ENCODE data around the gene HIVEP3. TPM values are rescaled to one million over a fixed set of nuclear protein-coding genes. Genes with fewer than 3 reads are reported as not detected.

HIVEP3 gene
- total RNA-seq, 2 experiments from 2014 or later = 13.2 to 13.4 TPM

GRCh38 chr1:41784531-41785274 lies 134.0 kb downstream of the HIVEP3 start:
- CTCF ChIA-PET = no interaction called here
- no peak overlapping the region for H3K4me3 Mint-ChIP-seq

GRCh38 chr1:41783189-41783639 lies 135.5 kb downstream of the HIVEP3 start:
- H3K4me1 Mint-ChIP-seq (ENCODE audit: low read depth) = peaks cover 27% of the 10 kb centered on the region
- no peak overlapping the region for H3K4me3 Mint-ChIP-seq
- DNase-seq = peak; percentile 66
- CTCF ChIA-PET = no interaction called here
- H3K36me3 Mint-ChIP-seq (ENCODE audit: low read depth) = no peaks in the 10 kb centered on the region
- intact Hi-C loops (cut with micrococcal nuclease) = loop anchor here (1.0 kb wide), 1 partner anchor 8 kb away; no protein-coding TSS in a partner anchor
- H3K27ac Mint-ChIP-seq = peak overlapping the region; percentile 28
- peaks cover 2% of the 10 kb centered on the region for H3K9me3 Mint-ChIP-seq
- H3K27me3 Mint-ChIP-seq (ENCODE audit: low read depth) = no peaks in the 10 kb centered on the region

More at GRCh38 chr1:41784531-41785274, 134.0 kb downstream of the HIVEP3 start:
- no peaks in the 10 kb centered on the region for H3K27me3 Mint-ChIP-seq (ENCODE audit: low read depth)
- intact Hi-C loops (cut with micrococcal nuclease) = no loop called here
- peaks cover 28% of the 10 kb centered on the region for H3K4me1 Mint-ChIP-seq (ENCODE audit: low read depth)
- peak overlapping the region; percentile 2 for H3K27ac Mint-ChIP-seq
- no peaks in the 10 kb centered on the region for H3K36me3 Mint-ChIP-seq (ENCODE audit: low read depth)
- peaks cover 2% of the 10 kb centered on the region for H3K9me3 Mint-ChIP-seq
- DNase-seq = no peak

- H3K27ac Mint-ChIP-seq = no peak overlapping the region
- CTCF ChIA-PET = no interaction called here
- no peak overlapping the region for H3K4me3 Mint-ChIP-seq
- DNase-seq = no peak
- no peaks in the 10 kb centered on the region for H3K36me3 Mint-ChIP-seq (ENCODE audit: low read depth)
- H3K9me3 Mint-ChIP-seq = peaks cover 2% of the 10 kb centered on the region
- H3K27me3 Mint-ChIP-seq (ENCODE audit: low read depth) = no peaks in the 10 kb centered on the region
- H3K4me1 Mint-ChIP-seq (ENCODE audit: low read depth) = peaks cover 27% of the 10 kb centered on the region
- intact Hi-C loops (cut with micrococcal nuclease) = no loop called here
Measured at GRCh38 chr1:41780916-41781315, 137.8 kb downstream of the HIVEP3 start.

GRCh38 chr1:41780322-41780721 lies 138.4 kb downstream of the HIVEP3 start:
- H3K4me3 Mint-ChIP-seq = no peak overlapping the region
- intact Hi-C loops (cut with micrococcal nuclease) = no loop called here
- no peaks in the 10 kb centered on the region for H3K27me3 Mint-ChIP-seq (ENCODE audit: low read depth)
- no peaks in the 10 kb centered on the region for H3K36me3 Mint-ChIP-seq (ENCODE audit: low read depth)
- H3K9me3 Mint-ChIP-seq = peaks cover 2% of the 10 kb centered on the region
- CTCF ChIA-PET = no interaction called here
- peaks cover 27% of the 10 kb centered on the region for H3K4me1 Mint-ChIP-seq (ENCODE audit: low read depth)
- no peak for DNase-seq
- no peak overlapping the region for H3K27ac Mint-ChIP-seq

GRCh38 chr1:41779360-41779759 lies 139.4 kb downstream of the HIVEP3 start:
- intact Hi-C loops (cut with micrococcal nuclease) = no loop called here
- H3K36me3 Mint-ChIP-seq (ENCODE audit: low read depth) = no peaks in the 10 kb centered on the region

GRCh38 chr1:41777695-41778094 lies 141.0 kb downstream of the HIVEP3 start:
- H3K4me3 Mint-ChIP-seq = no peak overlapping the region
- no peaks in the 10 kb centered on the region for H3K36me3 Mint-ChIP-seq (ENCODE audit: low read depth)
- no peaks in the 10 kb centered on the region for H3K27me3 Mint-ChIP-seq (ENCODE audit: low read depth)
- peaks cover 9% of the 10 kb centered on the region for H3K4me1 Mint-ChIP-seq (ENCODE audit: low read depth)
- intact Hi-C loops (cut with micrococcal nuclease) = no loop called here
- CTCF ChIA-PET = no interaction called here
- no peak for DNase-seq
- no peak overlapping the region for H3K27ac Mint-ChIP-seq
- no peaks in the 10 kb centered on the region for H3K9me3 Mint-ChIP-seq

More at GRCh38 chr1:41779360-41779759, 139.4 kb downstream of the HIVEP3 start:
- CTCF ChIA-PET = no interaction called here
- Mint-ChIP-seq H3K27me3 (ENCODE audit: low read depth) (no peaks in the 10 kb centered on the region), H3K27ac (no peak overlapping the region), H3K4me1 (ENCODE audit: low read depth) (peaks cover 21% of the 10 kb centered on the region), H3K9me3 (no peaks in the 10 kb centered on the region), H3K4me3 (no peak overlapping the region)
- no peak for DNase-seq

GRCh38 chr1:41776891-41777441 lies 141.8 kb downstream of the HIVEP3 start:
- H3K36me3 Mint-ChIP-seq (ENCODE audit: low read depth) = no peaks in the 10 kb centered on the region
- H3K4me1 Mint-ChIP-seq (ENCODE audit: low read depth) = peaks cover 4% of the 10 kb centered on the region
- intact Hi-C loops (cut with micrococcal nuclease) = no loop called here
- DNase-seq = no peak
- no peaks in the 10 kb centered on the region for H3K9me3 Mint-ChIP-seq
- H3K4me3 Mint-ChIP-seq = no peak overlapping the region
- CTCF ChIA-PET = interaction anchor here (0.7 kb wide), 1 partner anchor 35 kb away, joined by 3 read pairs; no protein-coding TSS in a partner anchor
- H3K27me3 Mint-ChIP-seq (ENCODE audit: low read depth) = no peaks in the 10 kb centered on the region
- no peak overlapping the region for H3K27ac Mint-ChIP-seq

GRCh38 chr1:41775956-41776585 lies 142.7 kb downstream of the HIVEP3 start:
- no peaks in the 10 kb centered on the region for H3K36me3 Mint-ChIP-seq (ENCODE audit: low read depth)
- CTCF ChIA-PET = interaction anchor here (0.7 kb wide), 1 partner anchor 36 kb away, joined by 3 read pairs; no protein-coding TSS in a partner anchor
- H3K4me1 Mint-ChIP-seq (ENCODE audit: low read depth) = peaks cover 3% of the 10 kb centered on the region
- DNase-seq = no peak
- no peak overlapping the region for H3K27ac Mint-ChIP-seq
- H3K4me3 Mint-ChIP-seq = no peak overlapping the region
- no peaks in the 10 kb centered on the region for H3K9me3 Mint-ChIP-seq
- H3K27me3 Mint-ChIP-seq (ENCODE audit: low read depth) = no peaks in the 10 kb centered on the region
- intact Hi-C loops (cut with micrococcal nuclease) = no loop called here

- Mint-ChIP-seq H3K27me3 (ENCODE audit: low read depth) (no peaks in the 10 kb centered on the region), H3K4me1 (ENCODE audit: low read depth) (peaks cover 3% of the 10 kb centered on the region), H3K36me3 (ENCODE audit: low read depth) (no peaks in the 10 kb centered on the region), H3K9me3 (no peaks in the 10 kb centered on the region), H3K27ac (no peak overlapping the region), H3K4me3 (no peak overlapping the region)
- intact Hi-C loops (cut with micrococcal nuclease) = no loop called here
- CTCF ChIA-PET = interaction anchor here (0.7 kb wide), 1 partner anchor 270 kb away, joined by 3 read pairs; no protein-coding TSS in a partner anchor
- DNase-seq = no peak
Measured at GRCh38 chr1:41774471-41774990, 144.2 kb downstream of the HIVEP3 start.

- Mint-ChIP-seq H3K9me3 (no peaks in the 10 kb centered on the region), H3K4me1 (ENCODE audit: low read depth) (peaks cover 3% of the 10 kb centered on the region), H3K27ac (no peak overlapping the region), H3K4me3 (no peak overlapping the region), H3K27me3 (ENCODE audit: low read depth) (no peaks in the 10 kb centered on the region), H3K36me3 (ENCODE audit: low read depth) (no peaks in the 10 kb centered on the region)
- no peak for DNase-seq
- CTCF ChIA-PET = no interaction called here
- intact Hi-C loops (cut with micrococcal nuclease) = no loop called here
Measured at GRCh38 chr1:41773842-41774241, 144.9 kb downstream of the HIVEP3 start.

- Mint-ChIP-seq H3K27me3 (ENCODE audit: low read depth) (no peaks in the 10 kb centered on the region), H3K36me3 (ENCODE audit: low read depth) (no peaks in the 10 kb centered on the region), H3K4me3 (no peak overlapping the region), H3K27ac (no peak overlapping the region), H3K4me1 (ENCODE audit: low read depth) (peaks cover 3% of the 10 kb centered on the region), H3K9me3 (no peaks in the 10 kb centered on the region)
- intact Hi-C loops (cut with micrococcal nuclease) = no loop called here
- DNase-seq = no peak
- CTCF ChIA-PET = no interaction called here
Measured at GRCh38 chr1:41773144-41773591, 145.6 kb downstream of the HIVEP3 start.

GRCh38 chr1:41769068-41769467 lies 149.7 kb downstream of the HIVEP3 start:
- CTCF ChIA-PET = interaction anchor here (0.5 kb wide), 1 partner anchor 609 kb away, joined by 3 read pairs; no protein-coding TSS in a partner anchor

More at GRCh38 chr1:41769068-41769467, 149.7 kb downstream of the HIVEP3 start:
- H3K4me1 Mint-ChIP-seq (ENCODE audit: low read depth) = peaks cover 10% of the 10 kb centered on the region
- H3K36me3 Mint-ChIP-seq (ENCODE audit: low read depth) = no peaks in the 10 kb centered on the region
- intact Hi-C loops (cut with micrococcal nuclease) = no loop called here
- H3K27me3 Mint-ChIP-seq (ENCODE audit: low read depth) = no peaks in the 10 kb centered on the region
- no peak overlapping the region for H3K4me3 Mint-ChIP-seq
- H3K27ac Mint-ChIP-seq = no peak overlapping the region
- no peak for DNase-seq
- H3K9me3 Mint-ChIP-seq = no peaks in the 10 kb centered on the region

Data from activated naive CD4-positive, alpha-beta T cell treated with anti-CD3 and anti-CD28 coated beads for 36 hours (primary cell).